H9 (cell line): ENCODE measurements around the gene ODAD2. TPM values are rescaled to one million over a fixed set of nuclear protein-coding genes. Genes with fewer than 3 reads are reported as not detected.
A peak's percentile ranks its signal among the peaks of the same experiment; 100 is the strongest.
"Not testable (repeated sequence)": the region's sequence is repeated elsewhere in the genome, so short reads cannot be mapped to it uniquely, and the experiment has no call there.

Experiments used
- DNase-seq: peaks from one replicate; pipeline ENCODE4 v3.0.0-alpha.2; 2017
- H2AFZ ChIP-seq: one replicate; pipeline ENCODE4 v1.6.1; 2013; ENCODE audit warnings: mild to moderate bottlenecking, low read length, control low read depth, moderate library complexity
- H2AK5ac ChIP-seq: 2 replicates; pipeline ENCODE4 v1.6.1; 2013; ENCODE audit warnings: low read length, control low read depth, mixed read lengths; ENCODE audit not compliant: insufficient read length
- H2BK120ac ChIP-seq: one replicate; pipeline ENCODE4 v1.6.1; 2013; ENCODE audit warnings: low read depth, mild to moderate bottlenecking, low read length, control low read depth, inconsistent platforms; ENCODE audit not compliant: poor library complexity, severe bottlenecking
- H2BK12ac ChIP-seq: 2 replicates; pipeline ENCODE4 v1.6.1; 2013; ENCODE audit warnings: low read length, control low read depth, mixed read lengths, low read depth; ENCODE audit not compliant: insufficient read length
- H2BK15ac ChIP-seq: 2 replicates; pipeline ENCODE4 v1.6.1; 2013; ENCODE audit warnings: low read depth, low read length, control low read depth
- H2BK20ac ChIP-seq: one replicate; pipeline ENCODE4 v1.6.1; 2013; ENCODE audit warnings: low read depth, mild to moderate bottlenecking, low read length, control low read depth, inconsistent platforms; ENCODE audit not compliant: poor library complexity, severe bottlenecking
- H2BK5ac ChIP-seq: 2 replicates; pipeline ENCODE4 v1.6.1; 2013; ENCODE audit warnings: low read length, control low read depth, mixed read lengths; ENCODE audit not compliant: insufficient read length
- H3K14ac ChIP-seq: 2 replicates; pipeline ENCODE4 v1.6.1; 2013; ENCODE audit warnings: low read length, control low read depth; ENCODE audit not compliant: insufficient read depth
- H3K18ac ChIP-seq: 2 replicates; pipeline ENCODE4 v1.6.1; 2013; ENCODE audit warnings: low read depth, mild to moderate bottlenecking, mixed read lengths, low read length, control low read depth; ENCODE audit not compliant: insufficient read length
- H3K23ac ChIP-seq: 2 replicates; pipeline ENCODE4 v1.6.1; 2013; ENCODE audit warnings: low read length, control low read depth, mixed read lengths, low read depth; ENCODE audit not compliant: insufficient read length
- H3K23me2 ChIP-seq: 2 replicates; pipeline ENCODE4 v1.6.1; 2013; ENCODE audit warnings: low read depth, mild to moderate bottlenecking, mixed read lengths, low read length, control low read depth; ENCODE audit not compliant: insufficient read length, poor library complexity, severe bottlenecking
- H3K27ac ChIP-seq: 2 replicates; pipeline ENCODE4 v1.5.1; 2013; ENCODE audit warnings: low read length, control low read depth, mixed read lengths, low read depth; ENCODE audit not compliant: insufficient read length
- H3K27me3 ChIP-seq: 2 replicates; pipeline ENCODE4 v1.6.1; 2013; ENCODE audit warnings: low read length, control low read depth, inconsistent platforms; ENCODE audit not compliant: insufficient read depth
- H3K4ac ChIP-seq: 2 replicates; pipeline ENCODE4 v1.6.1; 2013; ENCODE audit warnings: low read depth, mild to moderate bottlenecking, control low read depth, inconsistent platforms, low read length, moderate library complexity
- H3K4me1 ChIP-seq: 2 replicates; pipeline ENCODE4 v1.6.1; 2013; ENCODE audit warnings: low read length, control low read depth, inconsistent platforms; ENCODE audit not compliant: insufficient read depth
- H3K4me2 ChIP-seq: 2 replicates; pipeline ENCODE4 v1.6.1; 2013; ENCODE audit warnings: low read length, control low read depth, mixed read lengths; ENCODE audit not compliant: insufficient read length, insufficient read depth
- H3K56ac ChIP-seq: 2 replicates; pipeline ENCODE4 v1.6.1; 2013; ENCODE audit warnings: low read depth, mild to moderate bottlenecking, mixed read lengths, low read length, control low read depth; ENCODE audit not compliant: insufficient read length
- H3K79me1 ChIP-seq: 2 replicates; pipeline ENCODE4 v1.6.1; 2013; ENCODE audit warnings: low read depth, mild to moderate bottlenecking, moderate library complexity, low read length, control low read depth, inconsistent platforms; ENCODE audit not compliant: insufficient read depth, poor library complexity, severe bottlenecking
- H3K79me2 ChIP-seq: 2 replicates; pipeline ENCODE4 v1.6.1; 2013; ENCODE audit warnings: low read length, control low read depth, inconsistent platforms; ENCODE audit not compliant: insufficient read depth
- H3K9ac ChIP-seq: 2 replicates; pipeline ENCODE4 v1.6.1; 2013; ENCODE audit warnings: low read length, control low read depth, mixed read lengths; ENCODE audit not compliant: insufficient read length; ENCODE audit errors: extremely low read depth
- H3K9me3 ChIP-seq: one replicate; pipeline ENCODE4 v1.6.1; 2013; ENCODE audit warnings: low read depth, low read length, inconsistent platforms; ENCODE audit not compliant: control insufficient read depth
- H3T11ph ChIP-seq: one replicate; pipeline ENCODE4 v1.6.1; 2013; ENCODE audit warnings: mild to moderate bottlenecking, low read length, control low read depth, inconsistent platforms
- H4K20me1 ChIP-seq: one replicate; pipeline ENCODE4 v1.6.1; 2013; ENCODE audit not compliant: control insufficient read depth, insufficient read length, insufficient read depth
- H4K5ac ChIP-seq: 2 replicates; pipeline ENCODE4 v1.6.1; 2013; ENCODE audit warnings: low read depth, mild to moderate bottlenecking, mixed read lengths, low read length, control low read depth; ENCODE audit not compliant: insufficient read length
- H4K8ac ChIP-seq: replicated peaks from 2 replicates; pipeline ENCODE4 v1.6.1; 2013; ENCODE audit warnings: low read length, control low read depth, mixed read lengths, low read depth; ENCODE audit not compliant: insufficient read length
- H4K91ac ChIP-seq: 2 replicates; pipeline ENCODE4 v1.6.1; 2013; ENCODE audit warnings: low read depth, mild to moderate bottlenecking, moderate library complexity, mixed read lengths, low read length, control low read depth; ENCODE audit not compliant: insufficient read length
- H3K27ac Mint-ChIP-seq, 3 experiments: 2 replicates in 2 of 3; 3 replicates in 1 of 3; pipeline ENCODE4 v1.8.0; 2020 to 2021; ENCODE audit warnings: mixed read lengths in 3 of 3, mild to moderate bottlenecking in 1 of 3, moderate library complexity in 1 of 3
- H3K27me3 Mint-ChIP-seq: 2 replicates; pipeline ENCODE4 v1.8.0; 2021; ENCODE audit warnings: low read depth, mild to moderate bottlenecking, moderate library complexity, mixed read lengths
- H3K36me3 Mint-ChIP-seq, 3 experiments: 2 replicates in 2 of 3; 3 replicates in 1 of 3; pipeline ENCODE4 v1.8.0; 2020 to 2021; ENCODE audit warnings: low read depth in 3 of 3, mixed read lengths in 3 of 3; ENCODE audit not compliant: insufficient read depth in 1 of 3
- H3K4me1 Mint-ChIP-seq, 2 experiments: 2 replicates each; pipeline ENCODE4 v1.8.0; 2020; ENCODE audit warnings: mixed read lengths in 2 of 2
- H3K4me3 Mint-ChIP-seq, 2 experiments: 2 replicates in 1 of 2; 3 replicates in 1 of 2; pipeline ENCODE4 v1.8.0; 2020 to 2021; ENCODE audit warnings: mild to moderate bottlenecking in 2 of 2, mixed read lengths in 2 of 2, moderate library complexity in 1 of 2
- H3K9me3 Mint-ChIP-seq, 2 experiments: 2 replicates in 1 of 2; 3 replicates in 1 of 2; pipeline ENCODE4 v1.8.0; 2020; ENCODE audit warnings: mild to moderate bottlenecking in 2 of 2, mixed read lengths in 2 of 2, moderate library complexity in 1 of 2
- WGBS: extraction: QIAGEN DNeasy Blood & Tissue Kit; methylation state at CpG from one replicate; pipeline ENCODE4 v1.1.7; 2013; ENCODE audit warnings: missing lambda C conversion rate, low lambda C conversion rate, mixed read lengths; ENCODE audit not compliant: insufficient read length; ENCODE audit errors: extremely low coverage; 5-methylcytosine and 5-hydroxymethylcytosine counted together
- total RNA-seq: library from RNA; stranded (reverse); gene quantifications from 2 replicates; pipeline ENCODE4 v1.2.1, GENCODE V29; 2021
- TF ChIP-seq, protein P1 (sequence below): fragments of 200-600 bp; sonication (generic); conservative IDR thresholded peaks from 3 replicates; pipeline ENCODE4 v1.8.0; 2021; ENCODE audit warnings: antibody characterized with exemption, mild to moderate bottlenecking

The ODAD2 gene
- total RNA-seq, 1 experiment from 2014 or later, result 4.5 TPM

GRCh38 chr10:27995311-27995710 is 3.6 kb downstream of the ODAD2 start:
- peaks cover 9% of the 10 kb centered on the region for H3K27me3 Mint-ChIP-seq
- no CpG with 5 or more reads among the region's 2 CpGs for WGBS
- H3K23ac ChIP-seq, result no peak overlapping the region
- peaks cover 0 to 2% (median 0%) of the 10 kb centered on the region in 3 experiments; a peak in 2 of 7 replicates for H3K36me3 Mint-ChIP-seq
- no peak overlapping the region for H3K56ac ChIP-seq
- H2AFZ ChIP-seq, result no peak overlapping the region
- H3K23me2 ChIP-seq, result peaks cover 3% of the 10 kb centered on the region
- no peak overlapping the region for H3K14ac ChIP-seq
- H3K27me3 ChIP-seq, result no peaks in the 10 kb centered on the region
- H3K4me1 Mint-ChIP-seq, result peaks cover 30 to 39% of the 10 kb centered on the region in 2 experiments
- H2BK15ac ChIP-seq, result no peak overlapping the region
- no peak overlapping the region for H2BK120ac ChIP-seq
- H4K91ac ChIP-seq, result no peak overlapping the region
- no peaks in the 10 kb centered on the region; the same call in 1 of the 2 replicates for H3K4me1 ChIP-seq
- H3T11ph ChIP-seq, result no peak overlapping the region
- no peak overlapping the region for H2BK12ac ChIP-seq
- no peak overlapping the region for H2BK5ac ChIP-seq
- H4K8ac ChIP-seq, result no peak overlapping the region
- no peaks in the 10 kb centered on the region for H4K20me1 ChIP-seq
- H3K4me3 Mint-ChIP-seq, result no peak overlapping the region
- TF ChIP-seq, protein P1, sequence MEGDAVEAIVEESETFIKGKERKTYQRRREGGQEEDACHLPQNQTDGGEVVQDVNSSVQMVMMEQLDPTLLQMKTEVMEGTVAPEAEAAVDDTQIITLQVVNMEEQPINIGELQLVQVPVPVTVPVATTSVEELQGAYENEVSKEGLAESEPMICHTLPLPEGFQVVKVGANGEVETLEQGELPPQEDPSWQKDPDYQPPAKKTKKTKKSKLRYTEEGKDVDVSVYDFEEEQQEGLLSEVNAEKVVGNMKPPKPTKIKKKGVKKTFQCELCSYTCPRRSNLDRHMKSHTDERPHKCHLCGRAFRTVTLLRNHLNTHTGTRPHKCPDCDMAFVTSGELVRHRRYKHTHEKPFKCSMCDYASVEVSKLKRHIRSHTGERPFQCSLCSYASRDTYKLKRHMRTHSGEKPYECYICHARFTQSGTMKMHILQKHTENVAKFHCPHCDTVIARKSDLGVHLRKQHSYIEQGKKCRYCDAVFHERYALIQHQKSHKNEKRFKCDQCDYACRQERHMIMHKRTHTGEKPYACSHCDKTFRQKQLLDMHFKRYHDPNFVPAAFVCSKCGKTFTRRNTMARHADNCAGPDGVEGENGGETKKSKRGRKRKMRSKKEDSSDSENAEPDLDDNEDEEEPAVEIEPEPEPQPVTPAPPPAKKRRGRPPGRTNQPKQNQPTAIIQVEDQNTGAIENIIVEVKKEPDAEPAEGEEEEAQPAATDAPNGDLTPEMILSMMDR, result no peak
- no peak overlapping the region for H3K27ac ChIP-seq
- no peaks in the 10 kb centered on the region for H3K79me1 ChIP-seq
- H2BK20ac ChIP-seq, result no peak overlapping the region
- H3K9ac ChIP-seq, result no peak overlapping the region
- no peak for DNase-seq
- no peak overlapping the region for H2AK5ac ChIP-seq
- H3K9me3 ChIP-seq, result no peaks in the 10 kb centered on the region
- no peaks in the 10 kb centered on the region for H3K9me3 Mint-ChIP-seq
- no peak overlapping the region for H3K4ac ChIP-seq
- H3K27ac Mint-ChIP-seq, result peak overlapping the region in 2 of 3 experiments; percentile 50 to 54; a peak in 1 of 7 replicates
- no peak overlapping the region for H3K4me2 ChIP-seq
- H4K5ac ChIP-seq, result no peak overlapping the region
- H3K18ac ChIP-seq, result no peak overlapping the region
- H3K79me2 ChIP-seq, result no peaks in the 10 kb centered on the region

DNA sequence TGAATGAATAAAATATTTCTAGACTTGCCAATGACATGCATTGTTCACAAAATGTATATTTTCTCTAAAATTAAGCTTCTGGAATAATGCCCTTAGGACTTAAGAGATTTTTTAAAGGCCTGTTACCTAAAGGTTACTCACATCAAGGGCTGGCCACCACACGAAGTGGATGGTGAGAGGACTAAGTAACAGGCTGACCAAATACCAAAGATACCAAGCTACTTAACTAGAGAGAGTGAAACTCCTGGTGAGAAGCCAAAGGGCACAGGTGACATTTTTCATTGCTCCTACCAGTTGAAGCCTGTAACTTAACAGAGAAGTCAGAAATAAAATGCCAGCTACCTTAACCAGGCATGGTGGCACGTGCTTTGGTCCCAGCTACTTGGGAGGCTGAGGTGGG is 9.5 kb downstream of the ODAD2 start:
- not testable (repeated sequence) for H4K91ac ChIP-seq, H3K4me1 ChIP-seq, H3K79me1 ChIP-seq, H3T11ph ChIP-seq, H2BK5ac ChIP-seq, H3K23ac ChIP-seq, H3K27me3 Mint-ChIP-seq, H3K18ac ChIP-seq, H2BK120ac ChIP-seq, H4K8ac ChIP-seq, H3K4me1 Mint-ChIP-seq, H2AK5ac ChIP-seq, H3K27ac ChIP-seq, H2BK15ac ChIP-seq, H3K14ac ChIP-seq, H3K56ac ChIP-seq, H3K4me3 Mint-ChIP-seq, DNase-seq, H2AFZ ChIP-seq, H3K23me2 ChIP-seq, H3K9me3 Mint-ChIP-seq, H2BK12ac ChIP-seq, H4K20me1 ChIP-seq, H3K36me3 Mint-ChIP-seq, H3K9me3 ChIP-seq, H3K79me2 ChIP-seq, H3K4me2 ChIP-seq, H2BK20ac ChIP-seq, H3K9ac ChIP-seq, H3K27me3 ChIP-seq, H3K4ac ChIP-seq, H4K5ac ChIP-seq
- WGBS, result no CpG with 5 or more reads among the region's 2 CpGs
- peak overlapping the region in 1 of 3 experiments; percentile 27; a peak in 1 of 7 replicates for H3K27ac Mint-ChIP-seq
